NCI-H2081 (cell line): ENCODE measurements around the gene TMEM150B.
A peak's percentile ranks its signal among the peaks of the same experiment; 100 is the strongest.
"Not testable (repeated sequence)": the region's sequence is repeated elsewhere in the genome, so short reads cannot be mapped to it uniquely, and the experiment has no call there.

Source experiments
- DNase-seq, 2 experiments: peaks; one replicate each; lab custom pipeline; 2025; lab: John Stamatoyannopoulos, UW

TMEM150B gene

DNA sequence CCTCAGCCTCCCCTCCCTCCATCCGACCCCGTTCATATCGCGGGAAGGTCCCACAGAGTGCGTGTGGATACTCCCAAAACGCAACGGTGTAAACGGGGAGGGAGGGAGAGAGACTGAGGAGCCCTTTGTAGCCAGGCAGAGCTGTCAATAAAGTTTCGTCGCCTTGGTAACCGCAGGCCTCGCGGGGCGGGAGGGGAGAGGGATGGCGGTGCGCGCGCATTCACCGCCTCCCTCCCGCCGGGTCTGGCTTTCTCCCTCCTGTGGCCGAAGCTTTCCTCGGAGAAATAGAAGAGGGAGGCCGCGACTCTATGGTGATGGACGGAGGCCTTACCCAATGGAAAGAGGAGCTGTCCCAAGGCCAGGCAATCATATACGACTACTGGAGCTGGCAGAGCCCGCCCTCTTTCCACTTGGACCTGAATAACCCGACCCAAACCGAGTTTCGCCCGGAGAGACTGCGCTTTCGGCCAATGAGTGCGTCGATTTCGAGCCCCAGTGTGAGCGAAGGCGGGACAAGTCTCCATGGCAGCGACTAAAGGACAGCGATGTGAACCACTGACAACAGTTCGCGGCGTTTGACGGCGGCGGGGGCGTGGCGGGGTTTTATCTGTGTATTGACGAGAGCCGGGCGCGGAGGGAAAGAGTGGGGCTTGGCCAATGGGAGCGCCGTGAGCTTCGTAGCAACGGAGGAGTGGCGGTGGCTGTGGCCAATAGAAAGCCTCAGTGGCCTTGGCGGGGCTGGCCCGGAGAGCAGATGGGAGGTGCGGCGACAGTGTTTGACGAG is 14.2 kb upstream of the TMEM150B start, which contains the start of gene KMT5C:
KMT5C (plus strand) TSS at position 772 of the 784 bp plus-strand sequence. CDS start 2,061 bp downstream, outside the sequence.
- DNase-seq: peak; percentile 100

GRCh38 chr19:55336101-55336500 is 11.0 kb upstream of the TMEM150B start:
- DNase-seq: no peak

- no peak for DNase-seq
Observed at GRCh38 chr19:55333870-55334269, 8.7 kb upstream of the TMEM150B start.

DNA sequence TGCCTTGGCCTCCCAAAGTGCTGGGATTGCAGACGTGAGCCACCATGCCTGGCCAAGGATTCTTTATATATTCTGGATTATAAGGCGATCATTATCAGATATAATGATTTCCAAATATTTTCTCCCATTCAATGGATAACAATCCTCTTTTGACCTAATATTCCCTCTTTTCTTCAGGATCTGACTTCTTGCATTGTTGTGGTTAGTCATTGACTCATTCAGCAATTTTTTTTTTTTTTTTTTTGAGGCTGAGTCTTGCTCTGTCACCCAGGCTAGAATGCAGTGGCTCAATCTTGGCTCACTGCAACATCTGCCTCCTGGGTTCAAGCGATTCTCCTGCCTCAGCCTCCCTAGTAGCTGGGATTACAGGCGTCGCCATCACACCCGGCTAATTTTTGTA is 4.7 kb upstream of the TMEM150B start:
- not testable (repeated sequence) for DNase-seq

DNA sequence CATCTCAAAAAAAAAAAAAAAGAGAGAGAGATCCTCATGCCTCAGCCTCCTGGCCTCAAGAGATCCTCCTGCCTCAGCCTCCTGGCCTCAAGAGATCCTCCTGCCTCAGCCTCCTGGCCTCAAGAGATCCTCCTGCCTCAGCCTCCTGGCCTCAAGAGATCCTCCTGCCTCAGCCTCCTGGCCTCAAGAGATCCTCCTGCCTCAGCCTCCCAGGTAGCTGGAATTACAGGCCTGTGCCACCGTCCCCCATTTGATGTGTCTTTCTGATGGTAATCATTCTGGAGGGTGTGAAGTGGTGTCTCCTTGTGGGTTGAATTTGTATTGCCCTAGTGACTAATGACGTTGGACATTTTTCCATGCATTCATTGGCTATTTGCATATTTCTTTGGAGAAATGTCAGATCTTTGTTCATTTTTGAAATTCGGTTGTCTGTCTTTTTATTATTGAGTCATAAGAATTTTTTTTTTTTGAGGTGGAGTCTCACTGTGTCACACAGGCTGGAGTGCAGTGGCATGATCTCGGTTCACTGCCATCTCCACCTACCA is 3.7 kb upstream of the TMEM150B start:
- not testable (repeated sequence) for DNase-seq

DNA sequence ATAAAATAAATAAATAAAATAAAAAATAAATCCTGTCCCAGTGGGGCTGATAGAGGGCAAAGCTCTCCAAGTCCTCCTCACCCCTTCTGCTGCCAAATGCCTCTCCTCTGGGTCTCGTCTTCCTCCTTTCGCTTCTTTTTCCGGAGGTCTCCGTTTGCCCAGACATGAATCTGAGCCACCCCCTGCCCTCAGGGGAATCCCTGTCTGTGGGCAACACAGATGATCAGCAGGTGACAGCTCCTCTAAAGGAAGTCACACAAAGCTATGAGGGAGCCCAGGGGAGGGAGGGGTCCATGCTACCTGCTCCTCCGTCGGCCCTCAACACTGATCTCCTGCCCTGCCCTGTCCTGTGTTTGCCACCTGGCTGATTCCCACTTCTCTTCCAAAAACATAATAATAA is 479 bp downstream of the TMEM150B start:
- DNase-seq: no peak

DNA sequence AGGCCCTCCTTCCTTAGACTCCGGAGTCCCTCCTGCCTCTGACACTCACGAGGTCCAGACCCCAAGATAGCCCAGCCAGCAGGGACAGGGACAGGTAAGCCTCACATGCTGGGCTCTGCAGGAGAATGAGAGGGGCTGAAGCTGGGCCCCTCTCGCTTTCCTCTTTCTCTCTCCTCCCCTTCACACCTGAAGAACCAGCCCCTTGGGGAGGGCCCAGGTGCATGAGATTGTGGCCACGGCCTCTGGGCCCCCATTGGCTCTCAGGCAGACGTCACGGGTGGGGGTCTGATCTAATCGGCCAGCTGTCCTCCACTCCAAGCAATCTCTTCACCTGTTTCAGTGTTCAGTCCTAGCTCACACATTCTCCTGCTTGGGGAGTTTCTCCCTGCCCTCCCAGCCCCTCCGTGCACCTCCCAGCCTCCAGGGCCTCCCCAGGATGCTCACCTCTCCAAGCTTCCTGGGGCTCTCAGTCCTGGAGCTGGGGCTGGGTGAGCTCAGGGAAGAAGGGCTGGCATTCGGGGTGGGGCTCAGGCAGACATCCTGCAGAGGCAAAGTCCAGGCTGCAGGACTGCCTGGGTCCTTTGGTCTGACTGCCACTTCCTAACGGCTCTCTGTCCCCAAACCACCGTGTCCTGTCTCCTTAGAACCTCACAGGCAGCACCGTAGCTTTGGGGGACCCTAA is 2.8 kb downstream of the TMEM150B start:
- no peak for DNase-seq

GRCh38 chr19:55321466-55322137 is 3.5 kb downstream of the TMEM150B start:
- DNase-seq: no peak

GRCh38 chr19:55320844-55321419 is 4.2 kb downstream of the TMEM150B start:
- DNase-seq: no peak

DNA sequence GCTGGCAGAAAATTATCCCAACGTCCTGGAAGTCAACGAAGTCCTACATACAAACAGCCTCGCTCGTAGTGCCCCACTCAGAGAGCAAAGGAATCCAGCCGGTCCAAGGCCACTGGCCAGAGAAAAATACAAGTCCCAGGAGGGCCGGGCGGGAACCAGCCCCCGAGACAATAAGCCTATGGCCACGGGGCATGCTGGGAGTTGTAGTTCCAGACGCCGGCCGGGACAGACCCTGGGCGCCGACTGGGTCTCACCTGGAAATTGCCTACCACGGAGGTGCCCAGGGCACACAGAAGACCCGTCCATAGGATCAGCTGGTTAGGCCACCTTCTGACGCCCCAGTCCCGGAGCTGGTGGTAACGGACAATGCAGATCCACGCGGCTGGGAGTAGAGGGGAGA is 5.4 kb downstream of the TMEM150B start:
- DNase-seq: peak; percentile 16 to 37

DNA sequence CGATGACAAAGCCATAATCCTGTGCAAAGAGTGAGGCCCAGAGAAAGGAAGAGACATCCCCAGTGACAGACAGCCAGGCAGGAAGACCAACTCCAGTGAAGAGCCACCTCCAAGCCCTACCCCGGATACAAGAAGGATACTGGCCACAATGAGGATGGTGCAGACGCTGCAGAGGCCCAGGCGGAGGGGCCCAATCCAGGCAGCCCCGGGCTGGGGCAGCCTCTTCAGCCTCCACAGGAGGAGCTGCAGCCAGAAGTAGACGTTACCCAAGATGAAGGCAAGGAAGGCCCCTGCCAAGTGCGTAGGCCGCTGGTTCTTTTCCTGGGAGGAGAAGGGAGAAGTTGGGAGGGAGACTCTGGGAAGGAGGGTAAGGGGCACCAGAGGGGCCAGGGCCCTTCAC is 8.5 kb downstream of the TMEM150B start:
- DNase-seq: no peak

DNA sequence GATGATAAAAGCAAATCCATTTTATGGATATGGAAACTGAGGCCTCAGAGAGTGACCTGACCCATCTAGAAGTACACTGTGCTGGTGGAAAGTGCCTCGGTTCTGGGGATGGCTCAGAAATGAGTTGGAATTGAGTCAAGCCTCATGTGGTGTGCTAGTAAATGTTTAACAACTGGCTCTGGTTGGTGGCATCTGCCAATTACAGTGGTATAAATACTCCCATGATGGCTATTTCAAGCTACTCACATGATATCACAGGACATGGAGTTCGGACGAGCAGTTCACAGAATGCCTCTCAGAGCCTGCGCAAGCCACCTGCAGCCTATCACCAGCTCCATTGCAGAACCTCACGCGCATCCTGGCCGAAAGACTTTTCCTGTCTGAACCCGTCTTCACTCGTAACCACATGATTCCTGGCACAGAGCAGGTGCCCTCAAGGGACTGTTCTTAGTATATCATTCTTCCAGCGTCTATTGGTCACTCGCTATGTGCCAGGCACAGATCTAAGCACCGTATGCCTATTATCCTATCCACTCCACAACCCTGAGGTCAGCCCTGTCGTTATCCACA is 9.1 kb downstream of the TMEM150B start:
- DNase-seq: no peak

- DNase-seq: no peak
Observed at GRCh38 chr19:55314396-55314795, 10.7 kb downstream of the TMEM150B start.

GRCh38 chr19:55312621-55313512 is 12.3 kb downstream of the TMEM150B start:
- DNase-seq: no peak

DNA sequence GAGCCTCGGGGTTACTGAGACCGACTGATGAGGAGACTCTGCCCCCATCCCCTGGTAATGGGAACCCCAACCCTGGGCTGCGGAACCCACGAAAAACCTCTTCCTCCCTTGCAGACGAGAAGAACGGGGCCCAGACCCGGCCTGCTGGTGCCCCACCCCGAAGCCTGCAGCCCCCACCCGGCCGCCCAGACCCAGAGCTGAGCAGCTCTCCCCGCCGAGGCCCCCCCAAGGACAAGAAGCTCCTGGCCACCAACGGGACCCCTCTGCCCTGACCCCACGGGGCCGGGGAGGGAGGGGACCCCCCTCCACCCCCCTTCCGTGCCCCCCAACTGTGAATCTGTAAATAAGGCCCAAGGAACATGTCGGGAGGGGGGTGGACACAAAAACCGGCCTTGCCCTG is 13.3 kb downstream of the TMEM150B start:
- no peak for DNase-seq

- no peak for DNase-seq
Observed at GRCh38 chr19:55311397-55311796, 13.7 kb downstream of the TMEM150B start.

DNA sequence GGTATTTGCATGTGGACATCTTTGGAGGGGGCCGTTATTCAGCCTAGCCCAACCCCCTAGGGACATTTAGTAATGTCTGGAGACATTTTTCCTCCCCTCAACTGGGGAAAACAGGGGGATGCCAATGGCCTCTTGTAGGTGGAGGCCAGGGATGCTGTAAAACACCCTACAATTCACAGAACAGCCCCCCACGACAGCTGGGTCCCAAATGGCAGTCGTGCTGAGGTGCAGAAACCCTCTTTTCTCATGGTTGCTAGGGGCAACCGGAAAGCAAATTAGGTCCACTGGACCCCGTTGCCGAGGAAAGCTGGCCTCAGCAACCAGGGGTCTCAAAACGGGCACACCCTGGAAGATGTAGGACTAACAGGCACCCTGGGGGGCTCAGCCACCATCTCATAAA is 14.6 kb downstream of the TMEM150B start:
- DNase-seq: no peak

- no peak for DNase-seq
Observed at GRCh38 chr19:55309448-55309847, 15.7 kb downstream of the TMEM150B start.

- no peak for DNase-seq
Observed at GRCh38 chr19:55308281-55308680, 16.9 kb downstream of the TMEM150B start.

GRCh38 chr19:55306712-55307111 is 18.4 kb downstream of the TMEM150B start:
- no peak for DNase-seq
